ENCODE data around the gene PPM1G.

DNA sequence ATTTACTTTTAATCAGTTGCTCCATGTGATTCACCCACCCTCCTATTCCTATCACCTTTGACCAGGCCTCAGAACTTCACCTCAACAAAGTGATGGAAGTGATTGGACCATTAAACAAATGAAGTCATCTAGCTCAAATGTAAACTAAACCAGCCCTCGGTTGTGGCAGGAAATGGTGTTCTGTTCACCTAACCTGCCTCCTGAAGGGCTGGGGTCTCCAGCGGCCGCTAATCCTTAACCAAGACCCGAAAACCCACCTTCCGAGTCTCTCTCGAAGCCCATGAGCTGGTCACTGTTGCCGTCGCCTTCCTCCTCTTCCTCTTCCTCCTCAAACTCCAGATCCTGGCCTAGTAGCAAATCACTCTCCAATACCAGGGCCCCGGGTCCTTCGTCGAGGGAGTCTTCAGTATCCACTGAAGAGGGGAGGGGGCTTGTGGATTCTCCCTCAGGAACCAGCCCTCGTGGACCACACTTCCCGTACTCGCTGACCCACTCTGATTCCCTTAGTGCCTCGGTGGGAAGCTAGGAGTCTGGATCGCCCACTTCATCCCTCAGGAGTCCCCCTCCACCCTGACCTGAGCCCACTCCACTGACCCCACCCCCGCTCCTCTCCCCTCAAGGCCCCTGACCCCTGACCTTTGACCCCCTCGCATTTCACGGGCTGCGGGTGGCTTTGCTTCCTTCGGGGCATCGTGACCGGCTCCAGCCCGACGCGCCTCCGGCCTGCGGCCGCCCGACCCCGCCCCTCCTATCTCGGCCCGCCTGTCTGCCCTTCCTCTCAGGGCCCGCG is 29.4 kb downstream of the PPM1G start:
- TF ChIP-seq STAT1 (IDR thresholded peaks at IDR 0.05; ENCODE audit: unreplicated experiment) = no peak
- TF ChIP-seq, protein P1, sequence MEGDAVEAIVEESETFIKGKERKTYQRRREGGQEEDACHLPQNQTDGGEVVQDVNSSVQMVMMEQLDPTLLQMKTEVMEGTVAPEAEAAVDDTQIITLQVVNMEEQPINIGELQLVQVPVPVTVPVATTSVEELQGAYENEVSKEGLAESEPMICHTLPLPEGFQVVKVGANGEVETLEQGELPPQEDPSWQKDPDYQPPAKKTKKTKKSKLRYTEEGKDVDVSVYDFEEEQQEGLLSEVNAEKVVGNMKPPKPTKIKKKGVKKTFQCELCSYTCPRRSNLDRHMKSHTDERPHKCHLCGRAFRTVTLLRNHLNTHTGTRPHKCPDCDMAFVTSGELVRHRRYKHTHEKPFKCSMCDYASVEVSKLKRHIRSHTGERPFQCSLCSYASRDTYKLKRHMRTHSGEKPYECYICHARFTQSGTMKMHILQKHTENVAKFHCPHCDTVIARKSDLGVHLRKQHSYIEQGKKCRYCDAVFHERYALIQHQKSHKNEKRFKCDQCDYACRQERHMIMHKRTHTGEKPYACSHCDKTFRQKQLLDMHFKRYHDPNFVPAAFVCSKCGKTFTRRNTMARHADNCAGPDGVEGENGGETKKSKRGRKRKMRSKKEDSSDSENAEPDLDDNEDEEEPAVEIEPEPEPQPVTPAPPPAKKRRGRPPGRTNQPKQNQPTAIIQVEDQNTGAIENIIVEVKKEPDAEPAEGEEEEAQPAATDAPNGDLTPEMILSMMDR (conservative IDR thresholded peaks at IDR 0.05; ENCODE audit: low read depth in 2 of 2) = no peak
- TF ChIP-seq POLR2AphosphoS5 (IDR thresholded peaks at IDR 0.05; ENCODE audit: low read depth) = no peak
- no peak for TF ChIP-seq EZH2 (IDR thresholded peaks at IDR 0.05; ENCODE audit: low read depth, unreplicated experiment)
- TF ChIP-seq, protein P2, sequence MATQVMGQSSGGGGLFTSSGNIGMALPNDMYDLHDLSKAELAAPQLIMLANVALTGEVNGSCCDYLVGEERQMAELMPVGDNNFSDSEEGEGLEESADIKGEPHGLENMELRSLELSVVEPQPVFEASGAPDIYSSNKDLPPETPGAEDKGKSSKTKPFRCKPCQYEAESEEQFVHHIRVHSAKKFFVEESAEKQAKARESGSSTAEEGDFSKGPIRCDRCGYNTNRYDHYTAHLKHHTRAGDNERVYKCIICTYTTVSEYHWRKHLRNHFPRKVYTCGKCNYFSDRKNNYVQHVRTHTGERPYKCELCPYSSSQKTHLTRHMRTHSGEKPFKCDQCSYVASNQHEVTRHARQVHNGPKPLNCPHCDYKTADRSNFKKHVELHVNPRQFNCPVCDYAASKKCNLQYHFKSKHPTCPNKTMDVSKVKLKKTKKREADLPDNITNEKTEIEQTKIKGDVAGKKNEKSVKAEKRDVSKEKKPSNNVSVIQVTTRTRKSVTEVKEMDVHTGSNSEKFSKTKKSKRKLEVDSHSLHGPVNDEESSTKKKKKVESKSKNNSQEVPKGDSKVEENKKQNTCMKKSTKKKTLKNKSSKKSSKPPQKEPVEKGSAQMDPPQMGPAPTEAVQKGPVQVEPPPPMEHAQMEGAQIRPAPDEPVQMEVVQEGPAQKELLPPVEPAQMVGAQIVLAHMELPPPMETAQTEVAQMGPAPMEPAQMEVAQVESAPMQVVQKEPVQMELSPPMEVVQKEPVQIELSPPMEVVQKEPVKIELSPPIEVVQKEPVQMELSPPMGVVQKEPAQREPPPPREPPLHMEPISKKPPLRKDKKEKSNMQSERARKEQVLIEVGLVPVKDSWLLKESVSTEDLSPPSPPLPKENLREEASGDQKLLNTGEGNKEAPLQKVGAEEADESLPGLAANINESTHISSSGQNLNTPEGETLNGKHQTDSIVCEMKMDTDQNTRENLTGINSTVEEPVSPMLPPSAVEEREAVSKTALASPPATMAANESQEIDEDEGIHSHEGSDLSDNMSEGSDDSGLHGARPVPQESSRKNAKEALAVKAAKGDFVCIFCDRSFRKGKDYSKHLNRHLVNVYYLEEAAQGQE (IDR thresholded peaks at IDR 0.05; ENCODE audit: unreplicated experiment) = no peak
- no peak for TF ChIP-seq EZH2phosphoT487 (IDR thresholded peaks at IDR 0.05; ENCODE audit: unreplicated experiment)
- no peak for TF ChIP-seq CREB1 (CRISPR knock-in tag; IDR thresholded peaks at IDR 0.05; ENCODE audit: low read depth)
- no peak for TF ChIP-seq ZNF114 (CRISPR knock-in tag; IDR thresholded peaks at IDR 0.05)
- no peak for TF ChIP-seq JUNB (IDR thresholded peaks at IDR 0.05; ENCODE audit: unreplicated experiment)
- TF ChIP-seq, protein P3, sequence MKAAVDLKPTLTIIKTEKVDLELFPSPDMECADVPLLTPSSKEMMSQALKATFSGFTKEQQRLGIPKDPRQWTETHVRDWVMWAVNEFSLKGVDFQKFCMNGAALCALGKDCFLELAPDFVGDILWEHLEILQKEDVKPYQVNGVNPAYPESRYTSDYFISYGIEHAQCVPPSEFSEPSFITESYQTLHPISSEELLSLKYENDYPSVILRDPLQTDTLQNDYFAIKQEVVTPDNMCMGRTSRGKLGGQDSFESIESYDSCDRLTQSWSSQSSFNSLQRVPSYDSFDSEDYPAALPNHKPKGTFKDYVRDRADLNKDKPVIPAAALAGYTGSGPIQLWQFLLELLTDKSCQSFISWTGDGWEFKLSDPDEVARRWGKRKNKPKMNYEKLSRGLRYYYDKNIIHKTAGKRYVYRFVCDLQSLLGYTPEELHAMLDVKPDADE (IDR thresholded peaks at IDR 0.05) = no peak
- TF ChIP-seq, protein P4, sequence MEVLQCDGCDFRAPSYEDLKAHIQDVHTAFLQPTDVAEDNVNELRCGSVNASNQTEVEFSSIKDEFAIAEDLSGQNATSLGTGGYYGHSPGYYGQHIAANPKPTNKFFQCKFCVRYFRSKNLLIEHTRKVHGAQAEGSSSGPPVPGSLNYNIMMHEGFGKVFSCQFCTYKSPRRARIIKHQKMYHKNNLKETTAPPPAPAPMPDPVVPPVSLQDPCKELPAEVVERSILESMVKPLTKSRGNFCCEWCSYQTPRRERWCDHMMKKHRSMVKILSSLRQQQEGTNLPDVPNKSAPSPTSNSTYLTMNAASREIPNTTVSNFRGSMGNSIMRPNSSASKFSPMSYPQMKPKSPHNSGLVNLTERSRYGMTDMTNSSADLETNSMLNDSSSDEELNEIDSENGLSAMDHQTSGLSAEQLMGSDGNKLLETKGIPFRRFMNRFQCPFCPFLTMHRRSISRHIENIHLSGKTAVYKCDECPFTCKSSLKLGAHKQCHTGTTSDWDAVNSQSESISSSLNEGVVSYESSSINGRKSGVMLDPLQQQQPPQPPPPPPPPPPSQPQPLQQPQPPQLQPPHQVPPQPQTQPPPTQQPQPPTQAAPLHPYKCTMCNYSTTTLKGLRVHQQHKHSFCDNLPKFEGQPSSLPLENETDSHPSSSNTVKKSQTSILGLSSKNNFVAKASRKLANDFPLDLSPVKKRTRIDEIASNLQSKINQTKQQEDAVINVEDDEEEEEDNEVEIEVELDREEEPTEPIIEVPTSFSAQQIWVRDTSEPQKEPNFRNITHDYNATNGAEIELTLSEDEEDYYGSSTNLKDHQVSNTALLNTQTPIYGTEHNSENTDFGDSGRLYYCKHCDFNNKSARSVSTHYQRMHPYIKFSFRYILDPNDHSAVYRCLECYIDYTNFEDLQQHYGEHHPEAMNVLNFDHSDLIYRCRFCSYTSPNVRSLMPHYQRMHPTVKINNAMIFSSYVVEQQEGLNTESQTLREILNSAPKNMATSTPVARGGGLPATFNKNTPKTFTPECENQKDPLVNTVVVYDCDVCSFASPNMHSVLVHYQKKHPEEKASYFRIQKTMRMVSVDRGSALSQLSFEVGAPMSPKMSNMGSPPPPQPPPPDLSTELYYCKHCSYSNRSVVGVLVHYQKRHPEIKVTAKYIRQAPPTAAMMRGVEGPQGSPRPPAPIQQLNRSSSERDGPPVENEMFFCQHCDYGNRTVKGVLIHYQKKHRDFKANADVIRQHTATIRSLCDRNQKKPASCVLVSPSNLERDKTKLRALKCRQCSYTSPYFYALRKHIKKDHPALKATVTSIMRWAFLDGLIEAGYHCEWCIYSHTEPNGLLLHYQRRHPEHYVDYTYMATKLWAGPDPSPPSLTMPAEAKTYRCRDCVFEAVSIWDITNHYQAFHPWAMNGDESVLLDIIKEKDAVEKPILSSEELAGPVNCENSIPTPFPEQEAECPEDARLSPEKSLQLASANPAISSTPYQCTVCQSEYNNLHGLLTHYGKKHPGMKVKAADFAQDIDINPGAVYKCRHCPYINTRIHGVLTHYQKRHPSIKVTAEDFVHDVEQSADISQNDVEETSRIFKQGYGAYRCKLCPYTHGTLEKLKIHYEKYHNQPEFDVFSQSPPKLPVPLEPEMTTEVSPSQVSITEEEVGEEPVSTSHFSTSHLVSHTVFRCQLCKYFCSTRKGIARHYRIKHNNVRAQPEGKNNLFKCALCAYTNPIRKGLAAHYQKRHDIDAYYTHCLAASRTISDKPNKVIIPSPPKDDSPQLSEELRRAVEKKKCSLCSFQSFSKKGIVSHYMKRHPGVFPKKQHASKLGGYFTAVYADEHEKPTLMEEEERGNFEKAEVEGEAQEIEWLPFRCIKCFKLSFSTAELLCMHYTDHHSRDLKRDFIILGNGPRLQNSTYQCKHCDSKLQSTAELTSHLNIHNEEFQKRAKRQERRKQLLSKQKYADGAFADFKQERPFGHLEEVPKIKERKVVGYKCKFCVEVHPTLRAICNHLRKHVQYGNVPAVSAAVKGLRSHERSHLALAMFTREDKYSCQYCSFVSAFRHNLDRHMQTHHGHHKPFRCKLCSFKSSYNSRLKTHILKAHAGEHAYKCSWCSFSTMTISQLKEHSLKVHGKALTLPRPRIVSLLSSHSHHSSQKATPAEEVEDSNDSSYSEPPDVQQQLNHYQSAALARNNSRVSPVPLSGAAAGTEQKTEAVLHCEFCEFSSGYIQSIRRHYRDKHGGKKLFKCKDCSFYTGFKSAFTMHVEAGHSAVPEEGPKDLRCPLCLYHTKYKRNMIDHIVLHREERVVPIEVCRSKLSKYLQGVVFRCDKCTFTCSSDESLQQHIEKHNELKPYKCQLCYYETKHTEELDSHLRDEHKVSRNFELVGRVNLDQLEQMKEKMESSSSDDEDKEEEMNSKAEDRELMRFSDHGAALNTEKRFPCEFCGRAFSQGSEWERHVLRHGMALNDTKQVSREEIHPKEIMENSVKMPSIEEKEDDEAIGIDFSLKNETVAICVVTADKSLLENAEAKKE (CRISPR knock-in tag; IDR thresholded peaks at IDR 0.05) = no peak
- TF ChIP-seq ZNF331 (CRISPR knock-in tag; IDR thresholded peaks at IDR 0.05; ENCODE audit: low read depth) = no peak
- no peak for TF ChIP-seq NANOG (IDR thresholded peaks at IDR 0.05; ENCODE audit: borderline replicate concordance)

Measured in GM23338 (cell line).